Effector memory CD8-positive, alpha-beta T cell (primary cell): ENCODE data around the gene CALN1.

Source experiments
- ATAC-seq: fragments of 150-1000 bp; cut with Tn5 transposase; replicated peaks from 2 replicates; pipeline ENCODE4 v1.10.0; 2021; ENCODE audit warnings: mild to moderate bottlenecking, moderate library complexity
- DNase-seq, 3 experiments: peaks; one replicate each; pipeline ENCODE4 v3.0.0; 2021
- H3K27ac Mint-ChIP-seq, 2 donors: one replicate each; pipeline ENCODE4 v1.8.0; 2022; ENCODE audit warnings: mild to moderate bottlenecking in 2 of 2, mixed read lengths in 2 of 2, moderate library complexity in 2 of 2
- H3K27me3 Mint-ChIP-seq, 2 donors: one replicate each; pipeline ENCODE4 v1.8.0; 2022; ENCODE audit warnings: mixed read lengths in 2 of 2
- H3K36me3 Mint-ChIP-seq: one replicate; pipeline ENCODE4 v1.8.0; 2022; ENCODE audit warnings: mild to moderate bottlenecking, moderate library complexity, mixed read lengths; ENCODE audit not compliant: insufficient read depth
- H3K4me1 Mint-ChIP-seq, 2 donors: one replicate each; pipeline ENCODE4 v1.8.0; 2022; ENCODE audit warnings: low read depth in 2 of 2, mixed read lengths in 2 of 2
- H3K4me3 Mint-ChIP-seq, 2 donors: one replicate each; pipeline ENCODE4 v1.8.0; 2022; ENCODE audit warnings: mild to moderate bottlenecking in 2 of 2, mixed read lengths in 2 of 2, moderate library complexity in 2 of 2
- H3K9me3 Mint-ChIP-seq, 2 donors: one replicate each; pipeline ENCODE4 v1.8.0; 2022; ENCODE audit warnings: mixed read lengths in 2 of 2

CALN1 gene

GRCh38 chr7:72064916-72065315 is 347.2 kb downstream of the CALN1 start:
- H3K27ac Mint-ChIP-seq = no peak overlapping the region
- no peaks in the 10 kb centered on the region for H3K36me3 Mint-ChIP-seq
- no peak overlapping the region for H3K4me3 Mint-ChIP-seq
- DNase-seq (no peak), ATAC-seq (no peak)
- no peaks in the 10 kb centered on the region for H3K27me3 Mint-ChIP-seq
- no peaks in the 10 kb centered on the region for H3K4me1 Mint-ChIP-seq
- peaks cover 0 to 8% of the 10 kb centered on the region in 2 donors for H3K9me3 Mint-ChIP-seq

GRCh38 chr7:72063330-72063729 is 348.8 kb downstream of the CALN1 start:
- H3K4me1 Mint-ChIP-seq = no peaks in the 10 kb centered on the region
- peaks cover 0 to 8% of the 10 kb centered on the region in 2 donors for H3K9me3 Mint-ChIP-seq
- no peaks in the 10 kb centered on the region for H3K36me3 Mint-ChIP-seq
- H3K27me3 Mint-ChIP-seq = no peaks in the 10 kb centered on the region
- no peak overlapping the region for H3K4me3 Mint-ChIP-seq
- H3K27ac Mint-ChIP-seq = no peak overlapping the region
- ATAC-seq (no peak), DNase-seq (no peak)

- peaks cover under 1 to 8% of the 10 kb centered on the region in 2 donors for H3K9me3 Mint-ChIP-seq
- ATAC-seq = no peak
- no peak overlapping the region for H3K27ac Mint-ChIP-seq
- no peak for DNase-seq
- H3K36me3 Mint-ChIP-seq = no peaks in the 10 kb centered on the region
- no peaks in the 10 kb centered on the region for H3K4me1 Mint-ChIP-seq
- no peaks in the 10 kb centered on the region for H3K27me3 Mint-ChIP-seq
- H3K4me3 Mint-ChIP-seq = no peak overlapping the region
Measured at GRCh38 chr7:72062666-72063065, 349.5 kb downstream of the CALN1 start.

GRCh38 chr7:72059925-72060324 is 352.2 kb downstream of the CALN1 start:
- H3K4me3 Mint-ChIP-seq = no peak overlapping the region
- H3K27ac Mint-ChIP-seq = no peak overlapping the region
- no peaks in the 10 kb centered on the region for H3K4me1 Mint-ChIP-seq
- H3K27me3 Mint-ChIP-seq = no peaks in the 10 kb centered on the region
- H3K9me3 Mint-ChIP-seq = peaks cover 2 to 11% of the 10 kb centered on the region in 2 donors
- H3K36me3 Mint-ChIP-seq = no peaks in the 10 kb centered on the region
- ATAC-seq (no peak), DNase-seq (no peak)

DNA sequence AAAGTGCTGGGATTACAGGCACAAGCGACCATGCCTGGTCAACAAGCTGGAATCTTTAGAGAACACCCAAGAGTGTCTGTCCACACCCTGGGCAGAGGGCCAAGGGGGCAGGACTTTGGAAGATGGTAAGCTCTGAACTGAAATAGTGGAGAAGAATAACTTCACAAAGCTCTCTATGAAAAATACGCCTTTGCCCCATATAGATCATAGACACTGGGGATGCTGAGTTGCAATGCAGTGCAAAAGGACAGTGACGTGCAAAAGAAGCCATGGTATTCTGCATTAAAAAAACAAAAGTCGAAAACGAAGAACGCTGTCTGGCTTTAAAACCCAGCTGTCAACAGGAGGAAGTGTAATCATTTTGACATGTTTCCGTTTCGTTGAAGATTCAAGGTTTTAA is 353.6 kb downstream of the CALN1 start:
- DNase-seq (no peak), ATAC-seq (no peak)
- no peaks in the 10 kb centered on the region for H3K27me3 Mint-ChIP-seq
- H3K4me1 Mint-ChIP-seq = no peaks in the 10 kb centered on the region
- H3K9me3 Mint-ChIP-seq = peaks cover 6 to 17% of the 10 kb centered on the region in 2 donors
- H3K27ac Mint-ChIP-seq = no peak overlapping the region
- no peaks in the 10 kb centered on the region for H3K36me3 Mint-ChIP-seq
- H3K4me3 Mint-ChIP-seq = no peak overlapping the region

- DNase-seq = no peak
- Mint-ChIP-seq H3K9me3 (peaks cover 7 to 17% of the 10 kb centered on the region in 2 donors), H3K4me3 (no peak overlapping the region), H3K27ac (no peak overlapping the region), H3K36me3 (no peaks in the 10 kb centered on the region), H3K4me1 (no peaks in the 10 kb centered on the region), H3K27me3 (no peaks in the 10 kb centered on the region)
- no peak for ATAC-seq
Measured at GRCh38 chr7:72057796-72058195, 354.3 kb downstream of the CALN1 start.

DNA sequence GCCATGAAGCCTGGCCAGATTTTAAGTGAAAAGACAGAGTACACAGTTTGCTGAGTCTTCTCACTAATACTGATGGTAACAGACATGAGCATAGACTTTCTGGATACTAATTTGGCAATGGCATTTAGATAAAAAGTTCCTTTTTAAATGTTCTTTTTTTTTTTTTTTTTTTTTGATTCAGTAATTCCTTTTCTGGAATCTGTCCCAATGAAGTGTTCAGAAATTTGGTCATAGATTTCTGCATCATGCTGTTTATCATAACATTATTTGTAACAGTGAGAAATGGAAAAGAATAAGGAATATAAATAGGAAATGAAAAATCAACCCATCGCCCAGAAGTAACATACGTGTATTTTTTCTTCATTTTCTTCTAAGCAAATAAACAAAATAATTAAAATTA is 354.9 kb downstream of the CALN1 start:
- no peaks in the 10 kb centered on the region for H3K27me3 Mint-ChIP-seq
- DNase-seq = no peak
- no peaks in the 10 kb centered on the region for H3K36me3 Mint-ChIP-seq

DNA sequence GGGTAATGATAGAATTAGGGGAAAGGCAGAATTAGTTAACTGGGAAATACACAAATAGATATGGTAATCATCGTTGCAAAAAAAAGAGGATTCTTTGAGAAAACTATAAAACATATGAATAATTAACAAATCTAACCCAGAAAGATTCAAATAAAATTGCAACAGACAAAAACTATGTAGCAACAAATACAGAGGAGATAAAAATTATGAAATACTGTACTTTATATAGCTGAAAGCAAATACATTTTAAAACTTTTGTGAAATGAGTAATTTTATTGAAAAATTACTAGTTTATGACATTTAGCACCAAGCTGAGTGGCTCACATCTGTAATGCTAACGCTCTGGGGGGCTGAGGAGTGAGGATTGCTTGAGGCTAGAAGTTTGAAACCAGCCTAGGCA is 356.7 kb downstream of the CALN1 start:
- no peak overlapping the region for H3K4me3 Mint-ChIP-seq
- no peak for ATAC-seq
- H3K4me1 Mint-ChIP-seq = no peaks in the 10 kb centered on the region
- no peaks in the 10 kb centered on the region for H3K36me3 Mint-ChIP-seq
- no peak for DNase-seq
- H3K27me3 Mint-ChIP-seq = no peaks in the 10 kb centered on the region
- peaks cover 7 to 10% of the 10 kb centered on the region in 2 donors for H3K9me3 Mint-ChIP-seq
- H3K27ac Mint-ChIP-seq = no peak overlapping the region

More for the DNA sequence above, 354.9 kb downstream of the CALN1 start:
- Mint-ChIP-seq H3K4me3 (no peak overlapping the region), H3K9me3 (peaks cover 7 to 17% of the 10 kb centered on the region in 2 donors), H3K4me1 (no peaks in the 10 kb centered on the region), H3K27ac (no peak overlapping the region)
- ATAC-seq = no peak

DNA sequence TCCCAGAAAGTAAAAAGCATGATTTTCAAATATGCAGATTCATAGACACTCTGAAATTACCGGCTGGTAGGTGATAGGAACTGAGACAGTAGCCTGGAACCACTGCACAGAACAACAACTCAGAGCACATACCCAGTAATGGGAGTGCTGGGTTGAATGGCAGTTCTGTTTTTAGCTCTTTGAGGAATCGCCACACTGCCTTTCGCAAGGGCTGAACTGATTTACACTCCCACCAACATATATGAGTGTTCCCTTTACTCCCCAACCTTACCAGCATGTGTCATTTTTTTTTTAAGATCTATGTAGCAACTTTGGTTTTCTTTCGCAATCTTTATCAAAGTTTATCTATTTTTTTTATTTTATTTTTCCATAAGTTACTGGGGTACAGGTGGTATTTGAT is 358.8 kb downstream of the CALN1 start:
- no peak overlapping the region for H3K4me3 Mint-ChIP-seq
- ATAC-seq (no peak), DNase-seq (no peak)
- no peak overlapping the region for H3K27ac Mint-ChIP-seq
- no peaks in the 10 kb centered on the region for H3K27me3 Mint-ChIP-seq
- H3K9me3 Mint-ChIP-seq = peaks cover 7 to 10% of the 10 kb centered on the region in 2 donors
- no peaks in the 10 kb centered on the region for H3K36me3 Mint-ChIP-seq
- no peaks in the 10 kb centered on the region for H3K4me1 Mint-ChIP-seq

GRCh38 chr7:72048420-72048819 is 363.7 kb downstream of the CALN1 start:
- Mint-ChIP-seq H3K27me3 (no peaks in the 10 kb centered on the region), H3K4me3 (no peak overlapping the region), H3K9me3 (peaks cover 4 to 21% of the 10 kb centered on the region in 2 donors), H3K4me1 (no peaks in the 10 kb centered on the region), H3K27ac (no peak overlapping the region), H3K36me3 (no peaks in the 10 kb centered on the region)
- ATAC-seq (no peak), DNase-seq (no peak)

DNA sequence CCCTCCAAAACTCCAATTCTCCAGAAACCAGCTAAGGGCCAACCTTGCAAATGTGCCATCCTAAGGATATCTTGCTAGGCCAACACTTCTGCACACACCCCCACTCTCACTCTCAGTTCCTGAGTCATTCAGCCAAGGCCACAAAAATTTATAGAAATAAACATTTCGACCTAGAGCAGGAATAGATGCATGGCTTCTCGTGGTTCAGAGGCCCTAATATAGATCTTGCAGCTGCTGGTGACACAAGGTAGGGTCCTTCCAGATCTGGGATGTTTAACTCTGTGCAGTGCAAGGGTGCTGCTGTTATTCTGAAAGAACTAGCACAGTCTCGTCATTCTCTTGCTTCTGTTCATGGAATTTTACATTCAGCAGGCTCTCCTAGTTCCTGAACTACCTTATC is 369.3 kb downstream of the CALN1 start:
- Mint-ChIP-seq H3K27me3 (no peaks in the 10 kb centered on the region), H3K4me3 (no peak overlapping the region), H3K4me1 (no peaks in the 10 kb centered on the region), H3K36me3 (no peaks in the 10 kb centered on the region), H3K27ac (no peak overlapping the region), H3K9me3 (peaks cover 7 to 26% of the 10 kb centered on the region in 2 donors)
- no peak for ATAC-seq
- no peak for DNase-seq

DNA sequence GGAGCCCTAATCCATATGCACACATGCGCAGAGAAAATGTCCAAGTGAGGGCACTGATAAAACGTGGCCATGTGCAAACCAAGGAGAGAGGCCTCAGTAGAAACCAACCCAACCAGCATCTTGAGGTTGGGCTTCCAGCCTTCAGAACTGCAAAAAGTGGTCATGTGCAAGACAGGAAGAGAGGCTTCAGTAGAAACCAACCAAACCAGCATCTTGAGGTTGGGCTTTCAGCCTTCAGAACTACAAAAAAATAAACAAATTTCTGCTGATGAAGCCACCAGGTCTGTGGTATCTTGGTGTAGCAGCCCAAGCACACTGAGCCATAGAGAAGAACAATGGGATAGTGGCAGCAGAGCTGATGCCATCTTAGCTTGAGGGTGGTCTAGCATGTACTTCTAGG is 371.5 kb downstream of the CALN1 start:
- ATAC-seq = no peak
- no peak overlapping the region for H3K4me3 Mint-ChIP-seq
- H3K4me1 Mint-ChIP-seq = no peaks in the 10 kb centered on the region
- H3K27ac Mint-ChIP-seq = no peak overlapping the region
- peaks cover 10 to 18% of the 10 kb centered on the region in 2 donors for H3K9me3 Mint-ChIP-seq
- no peak for DNase-seq
- H3K36me3 Mint-ChIP-seq = no peaks in the 10 kb centered on the region
- no peaks in the 10 kb centered on the region for H3K27me3 Mint-ChIP-seq

DNA sequence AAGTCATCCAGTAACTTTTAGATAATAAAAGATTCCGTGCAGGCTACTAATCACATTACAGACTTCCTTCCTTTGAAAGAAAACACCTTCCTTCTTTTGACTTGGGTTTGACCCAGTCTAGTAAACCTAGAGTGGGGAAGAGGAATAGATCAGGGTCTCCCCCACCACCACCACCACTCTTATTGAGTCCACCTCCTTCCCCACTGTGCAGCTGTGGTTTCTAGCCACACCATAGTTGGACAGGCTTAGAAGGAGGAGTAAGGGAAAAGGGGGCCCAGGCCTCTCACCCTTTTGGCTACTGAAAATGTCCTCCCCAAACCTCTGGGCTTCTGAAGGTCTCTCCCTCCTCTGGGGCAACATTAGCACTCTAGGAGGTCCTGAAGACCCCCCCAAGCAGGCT is 372.7 kb downstream of the CALN1 start:
- H3K27ac Mint-ChIP-seq = no peak overlapping the region
- ATAC-seq (no peak), DNase-seq (no peak)
- peaks cover 8 to 11% of the 10 kb centered on the region in 2 donors for H3K9me3 Mint-ChIP-seq
- H3K4me1 Mint-ChIP-seq = no peaks in the 10 kb centered on the region
- no peaks in the 10 kb centered on the region for H3K27me3 Mint-ChIP-seq
- H3K4me3 Mint-ChIP-seq = no peak overlapping the region
- no peaks in the 10 kb centered on the region for H3K36me3 Mint-ChIP-seq

- H3K4me1 Mint-ChIP-seq = no peaks in the 10 kb centered on the region
- H3K36me3 Mint-ChIP-seq = no peaks in the 10 kb centered on the region
- H3K27ac Mint-ChIP-seq = no peak overlapping the region
- H3K4me3 Mint-ChIP-seq = no peak overlapping the region
- DNase-seq (no peak), ATAC-seq (no peak)
- no peaks in the 10 kb centered on the region for H3K27me3 Mint-ChIP-seq
- peaks cover 11 to 12% of the 10 kb centered on the region in 2 donors for H3K9me3 Mint-ChIP-seq
Measured at GRCh38 chr7:72038022-72038732, 374.0 kb downstream of the CALN1 start.
